B cell (primary cell): ENCODE results near the gene NOL4L.

Source experiments
- EZH2 ChIP-seq: IDR thresholded peaks from 2 replicates; pipeline ENCODE4 v1.6.1; 2012; ENCODE audit warnings: borderline replicate concordance, low read depth, mild to moderate bottlenecking, moderate library complexity, low read length; ENCODE audit not compliant: insufficient read depth, poor library complexity, severe bottlenecking
- TF ChIP-seq, protein P1 (sequence below): fragments of 200-600 bp; IDR thresholded peaks from one replicate; pipeline ENCODE4 v1.8.0; 2022; ENCODE audit warnings: antibody characterized with exemption, mild to moderate bottlenecking

DNA sequence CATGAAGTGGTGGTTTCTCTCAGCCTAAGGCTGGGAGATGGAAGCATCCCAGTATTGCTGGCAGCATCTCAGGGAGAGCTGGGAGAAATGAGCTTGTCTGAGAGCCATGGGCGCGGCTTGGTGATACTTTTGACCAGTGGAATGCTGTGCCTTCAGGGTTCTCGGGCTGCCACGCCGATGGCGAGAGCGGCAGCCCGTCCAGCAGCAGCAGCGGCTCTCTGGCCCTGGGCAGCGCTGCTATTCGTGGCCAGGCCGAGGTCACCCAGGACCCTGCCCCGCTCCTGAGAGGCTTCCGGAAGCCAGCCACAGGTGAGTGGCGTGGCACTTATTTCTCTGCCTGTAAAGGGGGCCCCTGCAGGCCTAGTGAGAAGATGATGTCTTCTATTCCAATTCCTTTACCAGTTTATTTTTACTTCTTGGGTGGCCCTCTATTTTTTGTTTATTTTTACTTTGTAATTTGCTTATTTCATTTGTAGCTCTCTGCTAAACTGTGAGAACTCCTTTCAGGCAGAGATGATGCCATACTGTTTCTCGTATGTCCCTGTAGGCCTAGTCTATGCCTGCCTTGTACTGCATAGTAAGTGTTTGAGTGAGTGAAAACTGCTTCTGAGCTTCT lies 155.3 kb downstream of the NOL4L start:
- no peak for TF ChIP-seq EZH2
- TF ChIP-seq, protein P1, sequence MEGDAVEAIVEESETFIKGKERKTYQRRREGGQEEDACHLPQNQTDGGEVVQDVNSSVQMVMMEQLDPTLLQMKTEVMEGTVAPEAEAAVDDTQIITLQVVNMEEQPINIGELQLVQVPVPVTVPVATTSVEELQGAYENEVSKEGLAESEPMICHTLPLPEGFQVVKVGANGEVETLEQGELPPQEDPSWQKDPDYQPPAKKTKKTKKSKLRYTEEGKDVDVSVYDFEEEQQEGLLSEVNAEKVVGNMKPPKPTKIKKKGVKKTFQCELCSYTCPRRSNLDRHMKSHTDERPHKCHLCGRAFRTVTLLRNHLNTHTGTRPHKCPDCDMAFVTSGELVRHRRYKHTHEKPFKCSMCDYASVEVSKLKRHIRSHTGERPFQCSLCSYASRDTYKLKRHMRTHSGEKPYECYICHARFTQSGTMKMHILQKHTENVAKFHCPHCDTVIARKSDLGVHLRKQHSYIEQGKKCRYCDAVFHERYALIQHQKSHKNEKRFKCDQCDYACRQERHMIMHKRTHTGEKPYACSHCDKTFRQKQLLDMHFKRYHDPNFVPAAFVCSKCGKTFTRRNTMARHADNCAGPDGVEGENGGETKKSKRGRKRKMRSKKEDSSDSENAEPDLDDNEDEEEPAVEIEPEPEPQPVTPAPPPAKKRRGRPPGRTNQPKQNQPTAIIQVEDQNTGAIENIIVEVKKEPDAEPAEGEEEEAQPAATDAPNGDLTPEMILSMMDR = no peak
